ENCODE results near the gene SAYSD1.

The SAYSD1 gene

DNA sequence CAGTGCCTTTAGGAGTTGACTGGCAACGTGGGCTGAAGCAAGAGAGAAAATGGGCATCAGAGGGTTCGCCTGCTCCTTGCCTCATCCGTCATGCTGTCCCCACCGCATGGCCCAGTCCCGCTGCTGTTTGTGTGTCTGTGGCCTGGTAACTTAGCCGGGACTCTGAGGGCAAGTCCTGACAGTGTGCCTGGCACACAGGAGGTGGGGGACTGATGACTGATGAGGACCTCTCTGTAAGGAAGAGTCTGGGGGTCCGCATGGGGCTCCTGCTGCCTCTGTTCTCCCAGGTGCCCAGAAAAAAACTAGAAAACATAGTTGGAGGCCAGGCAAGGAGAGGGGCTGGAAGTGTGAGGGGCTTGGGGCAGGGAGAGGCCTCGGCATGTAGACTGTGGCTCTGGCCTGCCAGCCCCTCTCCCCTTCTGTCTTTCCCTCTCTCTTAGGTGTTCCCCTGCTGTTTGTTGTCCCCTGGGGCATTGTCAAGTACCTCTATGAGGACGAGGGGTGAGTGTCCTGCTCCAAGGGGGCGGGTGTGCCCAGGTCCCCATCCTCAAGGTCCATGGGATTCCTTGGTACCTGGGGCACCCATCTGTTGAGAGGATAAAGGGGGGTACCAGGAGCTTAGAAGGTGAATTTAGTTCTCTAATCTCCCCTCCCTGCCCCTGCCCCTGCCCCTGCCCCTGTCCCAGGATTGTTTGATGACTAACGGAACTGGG lies 36.9 kb downstream of the SAYSD1 start:
- no peak for DNase-seq

DNA sequence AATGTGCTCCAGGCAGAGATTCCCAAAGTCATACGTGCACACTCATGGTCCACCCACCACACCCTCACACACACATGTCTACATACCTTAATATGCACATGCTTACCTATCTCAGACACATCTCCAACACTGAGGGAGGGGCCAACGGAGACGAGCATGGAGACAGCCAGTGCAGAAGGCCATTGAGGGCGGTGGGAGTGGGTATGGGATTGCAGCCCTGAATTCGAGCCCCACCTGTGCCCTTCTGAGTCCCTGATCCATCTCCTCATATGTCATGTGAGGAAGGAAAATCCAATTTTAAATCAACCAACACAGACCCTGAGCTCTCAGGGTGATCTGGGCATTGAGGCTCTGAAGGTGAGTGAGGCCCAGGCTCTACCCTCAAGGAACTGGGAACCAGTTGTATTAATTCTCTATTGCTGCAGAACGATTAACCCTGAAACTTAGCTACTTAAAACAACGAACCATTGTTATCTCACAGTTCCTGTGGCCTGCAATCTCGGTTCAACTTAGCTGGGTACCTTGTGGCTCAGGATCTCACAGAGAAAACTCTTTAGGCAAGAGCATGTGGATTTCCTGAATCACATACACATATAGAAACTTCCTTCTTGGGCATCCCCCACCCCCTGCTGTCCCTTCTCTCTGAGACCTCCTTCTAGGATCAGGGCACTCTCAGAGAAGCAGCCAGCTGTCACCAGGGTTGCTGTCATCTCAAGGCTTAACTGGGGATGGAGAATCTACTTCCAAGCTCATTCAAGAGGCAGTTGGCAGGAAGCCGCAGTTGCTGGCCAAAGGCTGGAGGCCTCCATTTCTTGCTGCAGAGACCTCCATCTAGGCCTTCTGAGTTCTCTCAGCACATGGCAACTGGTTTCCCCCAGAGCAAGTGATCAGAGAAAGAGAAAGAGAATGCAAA lies 38.1 kb downstream of the SAYSD1 start:
- no peak for DNase-seq

DNA sequence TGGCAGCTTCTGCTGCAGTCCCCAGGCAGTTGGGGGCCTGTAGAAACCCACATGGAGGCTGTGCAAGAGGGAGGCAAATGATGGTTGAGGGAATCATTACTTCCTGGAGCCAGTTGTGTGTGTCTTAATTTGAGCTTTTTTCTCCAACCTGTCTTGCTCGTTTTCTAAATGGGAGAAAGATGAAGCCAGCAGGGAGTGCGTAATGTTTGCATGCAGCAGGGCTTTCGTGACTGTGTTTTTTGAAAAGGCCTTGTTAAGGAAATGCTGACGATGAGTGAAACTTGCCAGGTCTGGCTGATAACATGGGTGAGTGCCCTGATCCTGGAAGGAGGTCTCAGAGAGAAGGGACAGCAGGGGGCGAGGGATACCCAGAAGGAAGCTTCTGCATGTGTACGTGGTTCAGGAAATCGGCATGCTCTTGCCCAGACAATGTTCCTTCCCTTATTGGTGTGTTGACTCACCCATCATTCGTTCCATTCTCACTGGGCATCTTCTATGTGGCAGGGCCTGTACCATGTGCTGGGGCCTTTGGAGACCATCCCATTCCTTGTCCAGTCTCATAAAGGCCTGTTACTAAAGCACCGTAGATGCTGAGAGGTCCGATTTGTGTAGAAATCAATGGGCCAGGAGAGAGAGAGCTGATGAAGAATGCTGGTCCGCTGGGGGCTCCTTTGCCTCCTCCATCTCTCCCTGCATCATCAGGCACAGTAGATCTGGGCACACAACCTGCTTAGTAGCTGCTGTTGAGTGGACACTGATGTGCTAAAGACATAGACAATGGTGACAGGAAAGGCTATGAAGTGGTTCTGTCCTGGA lies 39.0 kb downstream of the SAYSD1 start:
- no peak for DNase-seq

DNA sequence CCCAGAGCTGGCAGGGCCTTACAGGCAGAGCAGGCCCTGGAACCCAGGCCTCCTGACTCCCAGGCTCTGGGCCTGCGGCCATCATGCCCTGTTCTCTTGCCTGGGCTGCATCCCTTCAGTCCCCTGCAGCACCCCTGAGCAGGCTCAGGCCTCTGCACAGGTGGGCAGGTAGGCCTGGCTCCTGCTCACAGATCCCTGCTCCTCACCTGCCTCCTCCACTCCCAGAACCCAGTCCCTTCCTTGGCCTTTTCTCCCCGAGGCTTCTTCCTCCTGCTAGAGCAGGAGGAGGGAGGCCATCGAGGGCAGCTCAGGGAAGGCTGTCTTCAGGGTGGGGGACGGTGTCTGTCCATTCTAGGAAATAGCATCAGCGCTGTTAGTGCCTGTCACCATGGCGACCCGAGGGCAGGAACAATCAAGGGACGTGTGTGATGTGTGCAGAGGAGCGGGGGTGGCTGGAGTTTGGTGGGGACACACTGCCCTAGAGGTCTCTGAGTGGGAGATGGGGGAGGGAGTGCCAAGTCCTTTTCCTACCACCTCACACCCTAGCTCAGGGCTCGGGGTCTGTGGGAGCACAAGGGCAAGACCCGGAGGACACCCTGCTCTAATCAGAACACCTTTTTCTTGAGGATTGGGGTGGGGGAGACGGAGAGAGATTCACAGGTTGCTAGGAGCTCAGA lies 39.8 kb downstream of the SAYSD1 start:
- DNase-seq = no peak

DNA sequence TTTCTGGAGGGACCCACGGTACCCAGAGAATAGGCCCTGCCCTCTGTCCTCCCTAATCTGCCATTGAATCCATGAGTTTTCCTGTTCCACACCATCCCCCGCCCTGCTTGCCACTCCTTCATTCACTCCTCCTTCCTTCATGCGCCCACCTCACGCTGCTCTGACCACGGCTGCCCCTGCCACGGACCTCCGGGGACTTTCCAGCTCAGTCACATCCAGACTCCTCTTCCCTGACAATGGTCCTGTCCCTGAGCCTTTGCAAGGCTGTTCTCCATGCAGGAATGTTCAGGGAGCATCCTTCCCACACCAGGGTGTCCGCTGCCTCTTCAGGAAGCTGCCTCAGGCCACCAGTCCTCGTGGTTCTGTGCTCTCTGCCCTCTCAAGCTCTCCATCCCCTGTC lies 40.5 kb downstream of the SAYSD1 start:
- no peak for DNase-seq

DNA sequence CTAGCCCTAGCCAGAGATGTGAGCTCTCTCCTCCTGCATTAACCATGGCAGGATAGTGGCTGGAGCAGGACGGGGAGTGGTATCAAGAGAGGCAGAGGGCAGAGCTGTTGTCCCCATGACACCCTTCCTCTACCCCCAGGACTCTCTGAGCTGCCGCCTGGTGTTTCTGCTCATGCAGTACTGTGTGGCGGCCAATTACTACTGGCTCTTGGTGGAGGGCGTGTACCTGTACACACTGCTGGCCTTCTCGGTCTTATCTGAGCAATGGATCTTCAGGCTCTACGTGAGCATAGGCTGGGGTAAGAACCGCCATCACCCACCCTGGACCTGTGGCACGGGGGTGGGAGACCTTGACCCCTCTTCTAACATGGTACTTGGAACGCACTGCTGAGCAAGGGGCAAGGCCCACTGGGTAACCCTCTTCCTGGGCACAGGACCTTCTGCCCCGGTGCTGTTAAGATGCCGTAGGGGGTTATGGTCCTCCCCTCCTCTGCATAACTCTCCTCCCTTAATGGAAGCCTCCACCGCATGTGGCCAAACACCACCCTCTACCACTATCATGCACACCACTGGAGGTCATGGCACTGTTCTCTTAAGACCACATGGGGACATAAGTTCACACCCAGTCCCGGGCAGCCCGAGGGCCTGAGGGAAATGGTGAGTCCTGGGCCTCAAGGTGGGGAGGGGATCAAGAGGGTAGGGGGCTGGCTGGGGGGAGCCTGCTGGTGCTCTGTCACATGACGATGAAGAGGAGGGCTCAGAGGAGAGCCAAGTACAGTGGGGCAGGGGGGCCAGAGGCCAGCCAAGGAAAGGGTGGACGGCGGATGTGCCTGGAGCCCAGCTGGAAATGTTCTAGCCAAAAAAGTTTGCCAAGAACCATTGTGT lies 41.3 kb downstream of the SAYSD1 start:
- no peak for DNase-seq

DNA sequence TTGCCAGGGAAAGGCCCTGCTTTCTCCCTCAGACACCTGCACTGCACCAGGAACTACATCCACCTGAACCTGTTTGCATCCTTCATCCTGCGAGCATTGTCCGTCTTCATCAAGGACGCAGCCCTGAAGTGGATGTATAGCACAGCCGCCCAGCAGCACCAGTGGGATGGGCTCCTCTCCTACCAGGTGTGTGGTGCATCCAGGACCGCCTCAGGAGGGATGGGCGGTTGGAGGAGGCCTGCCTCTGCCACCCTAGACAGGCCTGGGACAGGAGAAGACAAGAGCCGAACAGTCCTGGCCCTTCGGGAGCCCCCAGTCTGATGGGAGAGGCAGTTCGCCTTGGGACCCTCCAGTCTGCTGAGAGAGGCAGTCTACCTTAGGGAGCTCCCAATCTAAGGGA lies 42.2 kb downstream of the SAYSD1 start:
- DNase-seq = no peak

DNA sequence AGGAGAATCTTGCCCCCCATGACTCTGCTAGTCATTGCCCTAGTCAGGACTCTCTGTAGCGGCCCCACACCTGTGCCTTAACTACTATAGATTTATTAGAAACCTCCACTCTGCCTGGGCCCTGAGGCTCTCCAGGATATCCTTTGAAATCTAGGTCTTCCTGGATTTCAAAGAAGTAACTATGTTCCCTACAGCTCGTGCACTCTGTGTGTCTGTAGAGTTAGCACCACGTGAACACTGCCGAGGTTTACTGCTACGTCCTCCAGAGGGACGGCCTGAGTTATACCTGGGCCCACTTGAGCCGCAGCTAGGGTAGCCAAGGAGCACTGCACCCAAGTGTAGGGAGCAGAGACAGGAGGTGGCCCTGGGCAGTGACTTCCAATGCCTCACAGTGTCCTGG lies 46.6 kb downstream of the SAYSD1 start:
- no peak for DNase-seq

DNA sequence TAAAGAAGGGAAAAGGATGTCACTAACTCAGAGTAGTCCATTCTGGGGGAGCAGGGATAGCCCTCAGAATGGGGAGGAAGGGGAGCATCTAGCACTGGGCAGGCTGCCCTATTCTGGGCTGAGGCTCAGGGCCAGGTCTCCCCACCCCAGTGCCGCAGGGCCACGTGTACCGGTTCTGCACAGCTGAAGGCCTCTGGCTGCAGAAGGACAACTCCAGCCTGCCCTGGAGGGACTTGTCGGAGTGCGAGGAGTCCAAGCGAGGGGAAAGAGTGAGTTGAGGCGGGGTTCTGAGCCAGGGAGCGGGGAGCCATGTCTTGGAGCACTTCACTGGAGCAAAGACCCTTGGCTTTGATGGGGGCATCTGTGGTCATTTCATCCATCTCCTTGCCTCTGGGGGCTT lies 49.4 kb downstream of the SAYSD1 start:
- DNase-seq = no peak

DNA sequence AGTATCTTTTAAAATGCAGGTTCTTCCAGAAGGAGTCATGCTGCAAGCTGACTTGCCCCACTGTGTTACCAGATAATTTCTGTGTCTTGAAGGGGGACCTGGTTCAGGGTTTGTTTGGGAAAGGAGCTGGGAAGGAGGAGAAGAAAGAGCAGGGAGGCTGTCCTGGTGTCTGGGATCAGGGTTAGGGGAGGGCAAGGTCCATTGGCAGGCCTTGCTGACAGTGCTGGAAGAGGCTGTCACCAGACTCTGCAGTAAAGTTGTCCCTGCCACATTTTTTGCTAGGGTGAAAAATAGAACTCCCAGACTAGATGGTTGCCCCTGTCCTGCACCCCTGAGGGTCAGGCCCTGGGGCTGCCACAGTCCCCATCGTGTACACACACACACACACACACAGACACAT lies 51.5 kb downstream of the SAYSD1 start:
- no peak for DNase-seq

DNA sequence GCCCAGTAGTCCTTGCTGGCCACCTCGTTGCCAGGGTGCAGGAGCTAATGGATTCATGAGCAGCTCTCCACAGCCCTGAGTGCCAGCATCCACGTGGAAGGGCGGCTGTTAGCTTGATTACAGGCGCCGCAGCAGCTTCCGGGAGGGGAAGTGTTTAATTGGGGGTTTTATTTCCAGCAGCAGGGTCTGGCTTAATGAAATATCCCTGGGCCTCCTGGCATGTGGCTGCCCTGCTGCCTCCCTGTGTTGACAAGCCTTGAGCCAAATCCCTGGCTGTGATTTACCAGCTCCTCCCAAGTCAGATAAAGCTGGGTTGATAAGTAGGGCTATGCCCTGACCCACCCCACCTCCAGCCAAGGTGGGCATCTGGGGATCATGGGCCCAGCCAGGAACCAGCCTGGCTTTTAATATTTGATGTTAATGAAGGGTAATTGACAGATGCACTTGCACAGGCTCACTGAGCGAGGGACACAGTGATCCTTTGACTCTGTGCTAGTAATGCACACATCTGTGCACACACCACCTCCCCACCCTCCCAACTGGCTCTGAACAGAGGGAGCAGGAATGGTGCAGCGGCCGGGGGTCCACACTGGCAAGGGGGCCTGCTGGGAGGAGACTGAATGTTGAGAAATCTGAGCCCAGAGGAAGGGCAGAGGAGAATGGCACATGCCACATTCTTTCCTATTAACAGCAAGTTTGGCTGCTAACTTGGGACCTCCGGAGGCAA lies 52.8 kb downstream of the SAYSD1 start:
- peak; percentile 78 for DNase-seq

DNA sequence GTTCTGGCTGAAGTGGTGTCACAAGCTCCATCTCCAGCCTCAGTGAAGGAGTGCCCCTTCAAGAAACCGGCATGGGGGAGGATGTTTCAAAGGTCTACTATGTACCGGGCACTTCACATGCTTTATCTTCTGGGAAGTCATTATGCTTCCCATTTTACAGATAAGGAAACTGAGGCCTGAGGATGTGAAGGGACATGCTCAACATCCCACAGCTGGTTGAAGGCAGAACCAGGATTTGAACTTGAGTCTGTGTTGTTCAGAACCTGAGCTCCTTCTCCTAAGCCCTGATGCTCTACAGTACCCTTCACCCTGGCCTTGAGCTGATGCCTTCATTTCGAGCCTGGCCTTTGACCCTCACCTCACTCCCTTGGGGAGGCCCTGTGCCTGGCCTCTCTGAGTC lies 53.4 kb downstream of the SAYSD1 start:
- no peak for DNase-seq

DNA sequence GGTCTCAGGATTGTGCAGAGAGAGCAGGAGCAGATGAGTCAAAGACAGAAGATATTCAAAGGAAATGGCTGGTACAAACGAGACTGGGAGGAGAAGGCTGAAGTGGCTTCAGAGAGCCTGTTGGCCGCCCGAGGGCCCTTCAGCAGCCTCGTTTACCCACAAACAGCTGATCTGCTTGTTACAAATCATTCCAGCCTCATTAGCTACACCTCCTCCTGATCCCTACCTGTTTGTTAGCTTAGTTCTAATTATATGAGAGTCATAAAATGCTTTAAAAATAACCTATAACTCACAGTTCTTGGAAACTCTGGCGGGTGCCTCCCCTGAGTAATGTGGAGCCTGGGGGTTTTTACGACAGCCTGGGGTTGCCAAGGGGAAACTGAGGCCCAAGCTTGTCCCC lies 53.8 kb downstream of the SAYSD1 start:
- DNase-seq = peak; percentile 54

DNA sequence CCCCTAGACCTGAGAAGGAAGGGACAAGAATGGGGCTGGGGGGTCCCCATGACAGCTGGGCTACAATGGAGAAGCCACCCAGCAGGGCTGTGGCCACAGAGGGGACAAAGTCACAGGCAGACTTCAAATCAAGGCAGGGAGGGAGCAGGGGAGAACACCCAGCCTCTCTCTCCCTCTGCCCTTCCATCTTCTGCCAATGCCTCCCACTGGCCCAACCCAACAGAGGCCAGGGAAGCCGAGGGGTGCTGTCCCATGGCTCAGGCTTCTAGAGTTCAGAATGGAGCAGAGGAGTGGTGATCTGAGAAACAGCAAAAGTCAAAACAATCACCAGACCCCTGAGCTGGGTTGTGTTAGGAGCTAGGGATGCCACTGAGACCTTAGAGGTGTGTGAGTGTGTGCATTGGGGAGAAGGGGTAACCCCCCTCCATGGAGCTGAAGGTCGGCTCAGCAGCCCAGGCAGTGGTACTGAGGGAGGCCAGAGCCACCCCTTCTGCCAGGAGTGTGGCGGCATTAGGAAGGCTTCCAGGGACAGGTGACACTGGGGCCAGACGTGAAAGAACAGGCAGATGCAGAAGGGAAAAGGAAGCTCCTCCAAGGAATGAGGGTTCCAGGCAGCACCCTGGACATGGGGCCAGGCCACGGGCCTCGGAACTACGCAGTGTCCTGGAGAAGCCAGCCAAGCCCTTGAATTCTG lies 54.4 kb downstream of the SAYSD1 start:
- no peak for DNase-seq

DNA sequence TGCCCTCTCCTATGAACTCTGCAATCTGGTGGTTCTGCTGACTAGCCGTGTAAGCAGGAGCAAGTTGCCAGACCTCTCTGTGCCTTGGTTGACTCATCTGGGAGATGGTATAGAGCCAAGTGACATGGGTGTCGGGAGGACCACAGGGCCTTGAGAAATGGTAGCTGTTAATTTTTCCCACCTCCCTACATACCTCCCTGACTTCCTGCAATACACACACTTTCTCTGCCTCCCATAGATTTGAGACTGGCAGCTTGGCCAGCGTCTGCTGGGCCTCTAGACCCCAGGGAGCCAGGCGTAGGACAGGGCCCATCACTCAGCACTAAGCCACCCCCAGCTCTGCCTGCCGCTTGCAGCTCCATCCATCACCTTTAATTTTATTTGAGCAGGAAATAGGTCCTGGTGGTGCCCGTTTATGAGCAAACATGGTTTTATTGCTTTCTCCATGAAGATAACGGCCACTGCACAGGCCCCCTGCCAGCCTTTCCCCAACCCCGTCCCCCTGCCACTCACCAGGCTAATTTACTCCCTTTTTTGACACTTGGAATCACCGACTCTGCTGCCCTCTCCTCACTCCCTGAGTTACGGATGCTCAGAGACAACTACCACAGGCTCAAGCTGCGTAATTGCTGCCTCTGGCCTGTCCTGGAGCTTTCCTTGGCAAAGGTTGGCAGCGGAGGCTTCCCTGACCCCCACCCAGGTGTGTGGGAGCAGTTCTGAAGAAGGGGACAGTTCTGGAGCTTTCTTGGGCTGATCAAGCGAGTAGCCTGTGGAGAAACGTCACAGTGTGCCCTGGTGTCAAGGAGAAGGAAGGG lies 55.3 kb downstream of the SAYSD1 start:
- peak; percentile 88 for DNase-seq

DNA sequence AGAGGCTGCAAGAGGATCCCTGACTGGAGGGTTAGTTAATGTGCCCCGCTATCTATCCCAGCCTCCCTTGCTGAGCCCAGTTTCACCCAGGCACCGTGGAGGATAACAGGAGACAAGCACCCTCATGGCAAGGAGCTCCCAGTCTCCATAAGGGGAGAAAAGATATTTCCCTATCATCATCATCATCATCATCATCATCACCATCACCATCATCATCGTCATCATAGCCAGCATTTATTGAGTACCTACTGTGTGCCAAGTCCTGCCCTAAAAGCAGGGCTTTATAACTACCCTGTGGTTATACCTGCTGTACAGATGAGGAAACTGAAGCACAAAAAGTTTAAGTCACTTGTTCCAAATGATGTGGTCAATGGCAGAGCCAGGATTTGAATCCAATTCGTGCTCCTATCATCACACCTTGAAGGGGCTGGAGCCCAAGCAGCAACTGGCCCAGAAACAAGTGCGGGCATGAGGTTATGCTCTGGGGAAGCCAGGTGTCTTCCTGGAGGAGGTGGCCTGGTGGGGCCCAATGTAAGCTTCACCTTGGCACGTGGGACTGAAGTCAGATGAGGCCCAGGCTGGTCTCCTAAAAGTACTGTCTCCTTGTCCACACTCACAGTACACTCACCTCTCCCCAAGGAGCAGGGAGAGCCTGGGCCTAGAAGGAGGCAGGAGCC lies 56.4 kb downstream of the SAYSD1 start:
- DNase-seq = no peak

DNA sequence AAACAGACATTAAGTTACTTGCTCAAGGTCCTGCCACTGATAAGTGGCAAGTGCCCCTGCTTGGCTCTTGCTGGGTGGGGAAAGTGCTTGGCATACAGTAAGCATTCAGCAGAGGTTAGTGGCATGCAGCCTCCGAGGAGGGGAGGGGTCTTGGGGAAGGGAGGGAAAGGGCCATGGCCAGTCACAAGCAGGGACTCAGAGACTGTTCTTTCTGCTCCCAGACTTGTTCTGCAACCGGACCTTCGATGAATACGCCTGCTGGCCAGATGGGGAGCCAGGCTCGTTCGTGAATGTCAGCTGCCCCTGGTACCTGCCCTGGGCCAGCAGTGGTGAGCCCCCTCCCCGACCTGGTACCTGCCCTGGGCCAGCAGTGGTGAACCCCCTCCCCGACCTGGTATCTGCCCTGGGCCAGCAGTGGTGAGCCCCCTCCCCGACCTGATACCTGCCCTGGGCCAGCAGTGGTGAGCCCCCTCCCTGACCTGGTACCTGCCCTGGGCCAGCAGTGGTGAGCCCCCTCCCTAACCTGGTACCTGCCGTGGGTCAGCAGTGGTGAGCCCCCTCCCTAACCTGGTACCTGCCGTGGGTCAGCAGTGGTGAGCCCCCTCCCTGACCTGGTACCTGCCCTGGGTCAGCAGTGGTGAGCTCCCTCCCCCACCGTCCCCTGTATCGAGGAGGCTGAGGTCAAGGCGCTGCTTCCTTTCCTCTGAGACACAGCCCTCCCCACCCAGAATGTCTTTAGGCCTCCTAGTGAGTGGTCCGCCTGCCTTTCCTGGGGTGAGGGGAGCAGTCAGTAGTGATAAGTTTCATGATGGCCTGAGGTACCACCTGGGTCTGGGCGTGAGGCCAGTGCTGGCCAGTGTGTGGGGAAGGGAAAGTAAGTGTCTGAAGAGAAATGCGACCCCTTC lies 57.5 kb downstream of the SAYSD1 start:
- peak; percentile 18 for DNase-seq

DNA sequence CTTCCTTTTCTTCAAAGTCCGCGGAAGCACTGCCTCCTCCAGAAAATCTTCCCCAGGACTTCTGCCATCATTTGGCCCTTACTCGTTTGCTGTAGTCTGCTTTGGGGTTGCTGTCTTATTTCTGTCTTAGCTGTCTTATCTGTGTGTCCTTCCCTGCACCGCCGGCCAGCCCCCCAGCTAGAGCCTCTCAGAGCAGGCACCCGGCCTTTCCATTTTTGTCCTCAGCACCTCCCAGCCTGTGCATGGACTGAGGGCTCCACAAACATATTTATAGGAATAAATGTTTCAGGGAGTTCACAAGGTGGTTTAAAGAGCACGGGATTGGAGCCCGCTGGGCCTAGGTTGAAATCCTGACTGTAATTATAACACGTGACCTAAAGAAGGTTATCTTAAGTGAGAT lies 58.3 kb downstream of the SAYSD1 start:
- no peak for DNase-seq
